HG02678 (cell line): ENCODE data around the gene ARHGAP1.
"Not testable (repeated sequence)": the region's sequence is repeated elsewhere in the genome, so short reads cannot be mapped to it uniquely, and the experiment has no call there.

Experiments
- ATAC-seq: cut with Tn5 transposase; IDR thresholded peaks from one replicate; pipeline ENCODE4 v1.9.1; 2021; ENCODE audit warnings: mild to moderate bottlenecking, moderate library complexity; ENCODE audit not compliant: unreplicated experiment

Gene ARHGAP1

DNA sequence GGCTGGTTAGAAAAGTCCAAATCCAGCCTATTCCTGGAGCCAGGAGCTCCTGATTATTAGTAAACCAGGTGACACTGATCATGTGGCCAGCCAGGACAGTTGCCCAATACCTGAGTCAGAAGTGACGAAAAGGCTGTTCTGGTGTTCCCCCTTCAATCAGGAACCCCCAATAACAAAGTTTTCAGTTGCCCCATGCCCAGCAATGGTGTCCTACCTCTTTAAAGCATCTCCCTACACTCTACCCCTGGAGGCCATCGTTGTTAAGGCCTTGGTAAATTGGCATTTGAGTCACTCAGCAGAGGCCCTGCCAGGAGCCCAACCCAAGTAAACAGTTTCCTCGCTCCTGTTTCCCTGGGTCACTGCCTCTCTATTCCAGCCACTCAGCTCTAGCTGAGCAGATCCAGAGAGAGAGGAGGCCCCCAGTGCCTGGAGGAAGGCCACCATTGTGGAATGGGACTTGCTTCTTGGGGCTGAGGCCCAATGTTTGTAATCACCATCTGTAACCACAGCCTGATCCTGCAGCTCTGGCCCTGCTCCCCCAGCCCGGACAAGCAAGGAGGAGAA, 25.0 kb downstream of the ARHGAP1 start:
- no peak for ATAC-seq

DNA sequence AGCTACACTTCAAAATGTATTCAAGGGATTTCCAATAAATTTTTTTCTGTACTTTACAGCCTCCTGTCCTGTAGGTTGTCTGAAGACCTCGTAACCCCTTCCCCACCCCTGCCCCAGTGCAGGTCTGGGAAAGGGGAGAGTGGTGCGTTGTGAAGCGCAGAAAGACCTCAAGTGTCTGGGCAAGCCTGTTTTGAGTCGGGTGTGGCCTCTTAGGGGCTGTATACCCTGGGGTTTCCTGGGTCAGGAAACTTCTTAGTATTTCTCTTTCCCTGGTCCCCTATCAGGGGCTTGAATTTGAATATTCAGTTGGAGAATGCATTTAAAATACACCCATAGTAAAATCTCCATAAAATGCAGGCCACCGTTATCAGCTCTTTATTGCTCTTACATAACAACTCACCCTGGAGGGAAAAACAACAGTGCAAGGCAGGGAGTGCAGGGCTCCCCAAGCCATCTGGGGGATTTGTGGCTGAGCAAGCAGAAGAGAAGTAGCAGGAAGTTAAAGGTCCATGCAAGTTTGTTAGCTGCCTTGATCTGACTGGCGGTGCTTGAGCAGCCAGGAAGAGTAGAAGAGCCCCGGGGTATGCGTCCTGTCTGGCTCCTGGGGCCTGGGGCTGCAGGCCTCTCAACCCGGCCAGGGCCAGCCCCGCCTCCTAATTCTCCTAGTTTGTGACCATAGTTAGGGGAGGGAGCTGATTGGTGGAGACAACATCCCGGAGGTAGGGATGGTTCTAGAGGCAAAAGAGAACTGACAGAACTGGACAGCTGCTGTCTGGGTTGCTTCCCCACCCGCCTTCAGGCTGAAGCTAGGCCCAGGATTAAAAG, 25.7 kb downstream of the ARHGAP1 start:
- ATAC-seq, result no peak

DNA sequence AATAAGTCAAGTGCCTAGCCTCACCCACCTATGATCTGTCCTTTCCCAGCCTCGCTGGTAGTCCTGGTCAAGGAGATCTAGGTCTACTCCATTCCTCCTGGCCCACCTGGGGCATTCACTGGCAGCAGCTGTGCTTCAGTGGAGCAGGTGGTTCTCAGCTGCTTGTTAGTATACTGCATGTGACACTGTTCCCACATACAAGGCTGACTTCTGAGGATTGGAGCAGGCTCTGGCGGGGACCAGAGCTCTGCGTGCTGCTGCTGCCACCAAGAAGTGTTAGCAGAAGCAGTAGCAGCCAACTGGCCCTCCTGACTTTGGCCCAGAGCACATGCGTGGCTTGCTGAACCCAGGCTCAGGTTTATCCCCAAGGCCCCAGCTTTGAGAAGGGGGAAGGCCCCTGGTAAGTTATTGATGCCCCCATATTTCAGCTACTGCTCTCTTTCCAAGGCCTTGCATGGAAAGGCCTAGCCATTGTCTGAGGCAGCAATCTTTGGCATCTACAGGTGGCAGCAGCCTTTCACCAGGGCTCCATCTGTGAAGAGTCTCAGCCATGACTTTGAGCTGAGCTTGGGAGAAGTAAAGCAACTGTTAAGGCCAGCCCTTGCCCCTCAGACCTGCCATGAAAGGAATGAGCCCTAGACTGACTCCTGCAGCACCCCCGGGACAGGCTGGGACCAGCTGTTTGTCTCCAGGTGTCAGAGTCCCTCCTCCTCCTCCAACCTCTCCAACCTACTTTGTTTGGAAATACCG, 26.5 kb downstream of the ARHGAP1 start:
- ATAC-seq, result no peak

DNA sequence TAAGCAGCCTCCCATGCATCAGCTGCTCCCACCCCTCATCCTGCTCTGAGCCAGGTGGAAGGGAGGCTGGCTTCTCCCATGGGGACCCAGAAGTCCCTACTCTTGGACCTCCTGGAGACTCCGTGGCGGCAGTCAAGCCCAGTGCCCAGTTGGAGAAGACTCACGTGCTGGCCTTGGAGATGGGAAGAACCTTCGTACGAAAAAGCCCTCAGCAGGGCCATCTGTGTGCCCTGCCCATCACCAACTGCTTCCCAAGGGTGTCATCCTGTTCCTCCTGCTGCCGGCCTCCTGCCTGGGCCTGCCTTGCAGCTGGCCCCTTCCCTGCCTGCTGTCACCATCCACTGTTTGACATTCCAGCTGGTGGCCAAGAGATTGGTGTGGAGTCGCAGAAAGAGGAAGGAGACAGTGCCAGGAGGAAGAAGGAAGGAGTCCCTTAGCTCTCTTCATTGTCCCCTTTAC, 28.0 kb downstream of the ARHGAP1 start:
- no peak for ATAC-seq

DNA sequence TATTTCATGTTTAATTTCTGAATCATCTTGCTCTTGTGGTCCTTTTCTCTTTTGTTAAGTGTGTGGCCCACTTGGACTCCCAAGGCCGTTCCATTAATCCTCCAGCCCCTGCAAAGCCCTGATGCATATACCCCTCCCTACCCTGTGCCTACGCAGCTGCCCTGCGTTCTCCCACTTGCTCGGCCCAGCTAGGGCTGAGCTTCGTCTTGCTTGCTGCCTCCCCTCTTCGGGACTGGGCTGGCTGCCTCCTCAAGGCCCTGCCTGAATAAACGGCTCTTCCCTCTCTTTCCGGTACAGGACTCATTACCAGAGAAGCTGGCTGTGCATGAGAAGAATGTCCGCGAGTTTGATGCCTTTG, 28.5 kb downstream of the ARHGAP1 start:
- no peak for ATAC-seq

DNA sequence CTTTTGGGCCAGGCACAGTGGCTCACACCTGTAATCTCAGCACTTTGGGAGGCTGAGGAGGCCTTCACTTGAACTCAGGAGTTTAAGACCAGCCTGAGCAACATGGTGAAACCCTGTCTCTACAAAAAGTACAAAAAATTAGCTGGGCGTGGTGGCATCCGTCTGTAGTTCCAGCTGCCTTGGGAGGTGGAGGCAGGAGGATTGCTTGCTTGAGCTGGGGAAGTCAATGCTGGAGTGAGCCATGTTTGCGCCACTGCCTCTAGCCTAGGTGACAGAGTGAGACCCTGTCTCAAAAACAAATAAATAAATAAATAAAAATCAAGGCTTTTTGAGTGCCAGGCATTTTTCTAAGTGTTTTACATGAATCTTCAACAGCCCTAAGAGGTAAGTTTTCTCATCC, 29.9 kb downstream of the ARHGAP1 start:
- not testable (repeated sequence) for ATAC-seq

DNA sequence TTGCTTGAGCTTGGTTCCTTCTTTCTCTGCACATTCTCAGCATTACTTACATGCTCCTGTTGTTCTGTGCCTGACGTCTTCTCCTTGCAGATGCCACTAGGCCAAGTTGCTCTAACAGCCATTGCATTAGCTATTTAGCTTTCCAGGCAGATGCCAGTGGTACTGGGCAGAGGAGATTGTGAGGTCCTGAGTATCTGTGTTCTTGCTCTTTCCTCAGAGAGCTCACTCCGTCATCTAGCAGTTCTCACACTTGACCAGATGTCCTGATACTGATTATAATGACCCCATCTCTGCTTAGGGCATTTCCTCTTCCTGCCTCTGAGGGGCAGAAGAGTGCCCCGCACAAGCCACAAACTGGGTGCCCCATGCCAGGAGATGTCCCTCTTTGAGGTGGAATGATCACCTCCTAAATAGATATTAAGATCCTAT, 30.7 kb downstream of the ARHGAP1 start:
- no peak for ATAC-seq

DNA sequence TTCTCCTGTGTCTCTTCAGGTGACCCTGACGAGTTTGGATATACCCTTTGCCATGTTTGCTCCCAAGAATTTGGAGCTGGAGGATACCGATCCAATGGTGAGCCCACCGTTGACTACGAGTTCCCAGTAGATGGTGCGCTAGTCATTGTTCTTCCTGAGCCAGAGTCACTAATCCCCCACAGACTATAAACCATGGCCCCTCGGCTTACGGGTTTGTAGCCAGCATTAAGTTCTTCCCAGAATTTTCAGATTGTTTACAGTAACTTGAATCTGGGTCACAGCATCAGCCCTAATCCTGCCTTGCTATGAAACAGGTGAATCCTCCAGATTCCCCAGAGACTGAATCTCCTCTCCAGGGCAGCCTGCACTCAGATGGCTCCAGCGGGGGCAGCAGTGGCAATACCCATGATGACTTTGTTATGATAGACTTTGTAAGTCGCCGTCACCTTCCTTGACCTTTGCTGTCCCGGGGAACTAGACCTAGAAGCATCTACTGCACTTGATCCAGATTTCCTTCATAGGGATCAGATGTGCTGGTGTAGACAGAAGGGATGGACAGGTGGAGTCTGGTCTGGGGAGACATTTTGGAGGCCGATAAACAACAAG, 31.8 kb downstream of the ARHGAP1 start:
- no peak for ATAC-seq

DNA sequence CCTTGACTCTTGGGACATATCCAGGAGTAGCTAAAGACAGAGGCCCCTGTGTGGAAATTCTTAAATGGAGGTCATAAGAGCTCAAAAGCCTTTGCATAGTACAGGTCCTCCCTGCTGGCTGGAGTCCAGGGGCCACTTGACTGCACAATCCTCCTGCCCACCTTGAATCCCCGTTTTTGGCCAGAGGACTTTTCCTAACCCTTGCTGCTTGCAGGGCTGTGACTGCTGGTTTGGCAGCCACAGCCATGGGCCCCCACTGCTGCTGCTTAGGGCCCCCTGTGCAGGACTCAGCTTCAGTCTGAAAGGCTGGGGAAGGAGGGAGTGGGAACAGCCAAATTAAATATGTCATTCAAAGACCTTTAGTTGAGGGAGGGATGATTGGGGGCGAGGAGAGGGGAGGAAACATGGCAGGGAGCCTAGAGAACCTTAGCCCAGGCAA, 33.4 kb downstream of the ARHGAP1 start:
- no peak for ATAC-seq

DNA sequence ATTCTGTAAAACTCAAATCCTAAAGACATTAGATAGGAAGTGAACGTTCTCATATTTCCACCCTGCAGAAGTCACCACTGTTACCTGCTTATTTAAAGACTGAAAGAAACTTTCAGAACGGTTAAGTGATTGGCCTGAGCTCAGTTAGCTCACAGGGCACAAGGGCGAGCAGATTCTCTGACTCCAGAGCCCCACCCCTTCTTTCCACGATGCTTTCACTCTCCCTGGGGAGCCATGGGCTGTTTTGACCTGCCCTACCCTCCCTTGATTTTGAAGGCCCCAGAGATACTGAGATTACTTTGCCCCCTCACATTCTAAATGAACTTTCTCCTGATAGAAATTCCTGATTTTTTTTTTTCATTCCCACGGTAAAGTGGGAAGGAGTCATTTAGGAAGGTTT, 33.9 kb downstream of the ARHGAP1 start:
- no peak for ATAC-seq

DNA sequence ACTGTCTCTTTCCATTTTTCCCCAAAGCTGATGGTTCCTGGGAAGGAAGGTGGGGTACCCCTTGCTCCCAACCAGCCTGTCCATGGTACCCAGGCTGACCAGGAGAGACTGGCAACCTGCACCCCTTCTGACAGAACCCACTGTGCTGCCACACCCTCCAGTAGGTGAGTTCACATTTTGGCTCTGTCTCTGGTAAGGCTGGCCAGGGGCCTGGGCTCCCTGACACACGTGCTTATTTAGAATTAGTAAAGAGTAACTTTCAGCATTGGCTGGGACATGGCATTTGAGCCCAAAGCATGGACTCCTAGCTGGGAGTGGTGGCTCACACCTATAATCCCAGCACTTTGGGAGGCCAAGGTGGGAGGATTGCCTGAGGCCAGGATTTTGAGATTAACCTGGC, 35.1 kb downstream of the ARHGAP1 start:
- ATAC-seq, result no peak

DNA sequence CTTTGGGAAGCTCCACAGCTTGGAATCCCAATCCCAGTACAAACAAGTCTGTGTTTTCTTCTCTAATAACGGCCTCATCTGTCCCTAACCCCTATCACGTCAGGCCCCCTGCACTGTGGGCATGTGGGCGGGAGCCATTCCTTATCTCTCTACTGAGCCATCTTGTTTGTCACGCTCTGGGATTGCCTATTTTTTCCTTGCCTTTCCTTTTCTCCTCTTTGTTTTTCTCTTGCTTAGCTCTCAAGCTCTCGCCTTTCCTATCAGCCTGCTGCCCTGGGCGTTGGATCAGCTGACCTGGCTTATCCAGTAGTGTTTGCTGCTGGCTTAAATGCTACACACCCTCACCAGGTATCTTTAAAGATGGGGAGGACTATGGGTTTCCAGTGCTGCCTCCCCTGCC, 35.8 kb downstream of the ARHGAP1 start:
- ATAC-seq, result no peak

DNA sequence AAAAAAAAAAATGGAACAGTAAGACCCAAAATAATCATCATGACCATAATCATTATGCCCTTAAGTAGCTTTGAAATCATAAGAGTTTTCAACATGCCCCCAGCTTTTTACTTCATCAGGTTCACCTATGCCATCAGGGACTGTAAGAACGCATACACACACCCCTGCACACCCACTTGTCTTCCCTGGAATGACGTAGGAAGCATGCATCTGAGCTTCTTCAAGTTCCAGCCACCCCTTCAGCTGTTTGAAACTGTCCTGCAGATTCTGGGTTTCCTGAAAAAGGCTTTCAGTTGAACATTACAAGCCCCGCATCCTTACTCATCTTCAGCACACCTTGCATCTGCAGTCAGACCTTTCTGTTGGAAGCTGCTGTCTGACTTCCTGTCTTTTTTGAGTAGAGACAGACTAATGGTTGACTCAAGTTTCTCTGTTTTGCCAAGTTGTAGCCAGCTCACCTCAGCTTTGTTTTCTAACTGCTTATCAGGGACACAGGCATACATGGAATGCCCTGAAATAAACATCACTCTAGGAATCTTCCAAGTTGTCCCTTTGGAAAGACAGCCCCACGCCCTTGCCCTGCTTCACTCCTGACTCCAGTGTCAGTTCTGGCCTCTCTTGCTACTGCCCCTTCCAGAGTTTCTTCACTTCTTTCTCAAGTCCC, 37.0 kb downstream of the ARHGAP1 start:
- ATAC-seq, result no peak

DNA sequence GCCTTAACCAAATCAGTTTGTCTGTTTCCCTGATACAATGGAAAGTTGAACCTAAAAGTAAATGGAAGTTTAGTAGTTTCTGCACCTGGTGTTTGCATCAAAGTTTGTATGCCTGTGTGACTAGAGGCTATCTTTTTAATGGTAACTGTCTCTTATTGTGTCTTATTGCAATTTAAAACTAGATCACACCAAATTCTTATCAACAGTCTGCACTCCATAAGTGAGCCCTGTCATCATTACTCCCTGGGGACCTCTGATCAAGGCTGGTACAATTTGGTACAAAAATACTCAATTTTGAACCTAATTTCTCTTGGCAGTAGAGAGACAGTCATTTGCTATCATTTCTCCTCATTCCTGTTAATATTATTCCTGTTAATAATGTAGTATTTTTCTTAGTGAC, 38.1 kb downstream of the ARHGAP1 start:
- ATAC-seq, result no peak

DNA sequence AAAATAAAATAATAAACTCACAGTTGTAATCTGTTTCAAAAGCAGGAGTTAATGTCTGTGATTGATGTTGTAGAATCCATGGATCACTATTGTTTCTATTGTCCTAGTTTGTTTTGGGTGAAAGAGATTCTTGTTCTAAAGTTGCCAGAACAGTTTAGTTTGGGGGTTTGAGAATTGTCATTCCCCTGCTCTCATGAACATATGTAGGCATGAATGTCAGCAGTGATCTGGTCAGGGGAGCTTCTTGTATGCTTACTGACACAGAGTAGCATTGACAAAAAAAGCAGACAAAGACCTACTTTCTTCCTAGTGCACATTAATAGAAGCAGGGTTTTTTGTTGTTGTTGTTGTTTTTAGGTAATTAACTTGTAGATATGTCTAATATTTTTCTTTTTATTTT, 38.6 kb downstream of the ARHGAP1 start:
- no peak for ATAC-seq

DNA sequence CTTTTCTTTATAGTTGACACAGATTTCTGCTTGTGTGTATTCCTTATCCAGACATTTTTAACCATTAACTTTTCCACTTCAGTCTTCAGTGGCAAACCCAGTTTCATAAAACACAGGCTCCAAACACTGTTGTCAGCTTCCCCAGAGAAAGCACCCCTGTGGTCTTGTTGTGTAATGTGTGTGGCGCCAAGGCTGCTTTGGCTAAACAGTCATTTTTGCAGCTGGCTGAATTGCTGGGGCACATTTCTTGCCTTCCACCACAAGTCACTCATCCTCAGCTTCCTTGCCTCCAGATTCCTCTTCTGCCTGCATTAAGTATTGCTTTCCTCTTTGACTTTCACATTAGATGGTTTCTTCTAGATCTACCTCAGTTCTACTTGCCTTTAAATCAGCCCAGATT, 40.5 kb downstream of the ARHGAP1 start:
- ATAC-seq, result no peak

DNA sequence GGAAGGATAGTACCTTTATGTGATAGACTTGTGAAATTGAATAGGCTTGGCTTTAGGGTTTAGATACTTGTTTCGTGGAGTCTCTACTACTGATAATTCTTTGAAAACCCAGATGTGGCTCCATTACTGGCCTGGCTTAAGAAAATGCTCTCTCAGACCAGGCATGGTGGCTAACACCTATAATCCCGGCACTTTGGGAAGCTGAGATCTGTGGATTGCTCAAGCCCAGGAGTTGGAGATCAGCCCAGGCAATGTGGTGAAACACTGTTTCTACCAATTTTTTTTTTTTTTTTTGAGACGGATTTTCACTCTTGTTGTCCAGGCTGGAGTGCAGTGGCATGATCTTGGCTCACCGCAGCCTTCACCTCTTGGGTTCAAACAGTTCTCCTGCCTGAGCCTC, 42.2 kb downstream of the ARHGAP1 start:
- ATAC-seq, result no peak

DNA sequence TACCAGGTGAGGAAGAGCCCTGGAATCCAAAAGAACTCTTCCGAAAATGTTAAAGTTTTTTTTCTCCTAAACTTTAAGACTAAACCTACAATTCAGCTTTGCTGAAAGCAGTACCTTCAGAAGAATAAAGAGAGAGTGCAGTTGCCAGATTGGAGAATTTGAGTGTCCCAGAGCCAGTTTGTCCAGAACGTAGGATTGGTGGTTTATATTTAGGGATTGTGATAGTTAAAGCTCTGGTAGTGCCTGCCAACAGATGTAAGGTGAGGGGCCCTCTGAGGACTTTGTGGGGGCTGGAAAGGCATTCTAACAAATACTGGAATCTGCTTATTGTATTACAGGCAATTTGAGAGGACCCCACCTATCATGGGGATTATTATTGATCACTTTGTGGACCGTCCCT, 43.2 kb downstream of the ARHGAP1 start:
- ATAC-seq, result no peak

DNA sequence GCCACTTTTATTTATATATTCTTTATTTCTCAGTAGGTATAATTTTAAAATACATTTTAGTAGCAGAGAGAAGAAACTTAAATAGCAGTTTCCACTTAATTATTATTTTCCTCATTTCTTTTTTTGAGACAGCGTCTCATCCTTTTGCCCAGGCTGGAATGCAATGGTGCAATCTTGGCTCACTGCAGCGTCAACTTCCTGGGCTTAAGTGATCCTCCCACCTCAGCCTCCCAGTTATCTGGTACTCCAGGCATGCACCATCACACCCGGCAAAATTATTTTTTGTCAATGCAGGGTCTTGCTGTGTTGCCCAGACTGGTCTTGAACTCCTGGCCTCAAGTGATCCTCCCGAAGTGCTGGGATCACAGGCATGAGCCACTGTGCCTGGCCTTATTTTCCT, 44.8 kb downstream of the ARHGAP1 start:
- no peak for ATAC-seq

DNA sequence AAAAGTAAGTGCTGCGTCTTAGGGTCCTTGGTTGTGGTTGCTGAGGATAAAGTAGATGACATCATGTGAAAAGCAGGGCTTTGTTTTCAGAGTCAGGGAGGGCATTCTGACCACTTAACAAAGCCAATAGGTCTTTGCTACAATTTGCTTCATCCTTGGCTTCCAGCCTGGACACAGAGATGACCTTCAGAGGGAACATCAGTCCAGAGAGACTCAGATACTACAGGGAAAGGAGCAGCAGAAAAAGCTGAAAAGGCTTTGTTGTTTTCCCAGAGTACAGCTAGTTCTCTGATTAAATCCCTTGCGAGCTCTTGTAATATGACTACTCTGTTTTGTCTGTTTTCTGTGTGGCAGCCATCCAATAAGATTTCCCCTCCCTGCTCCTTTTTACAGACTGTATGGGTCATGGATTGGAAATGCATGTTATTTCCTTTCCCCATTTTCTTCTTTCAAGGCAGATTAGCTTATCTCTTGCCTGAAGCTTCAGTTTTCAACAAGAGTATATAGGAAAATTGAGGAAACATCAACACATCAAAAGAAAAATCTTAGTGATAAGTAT, 51.2 kb downstream of the ARHGAP1 start:
- ATAC-seq, result no peak

DNA sequence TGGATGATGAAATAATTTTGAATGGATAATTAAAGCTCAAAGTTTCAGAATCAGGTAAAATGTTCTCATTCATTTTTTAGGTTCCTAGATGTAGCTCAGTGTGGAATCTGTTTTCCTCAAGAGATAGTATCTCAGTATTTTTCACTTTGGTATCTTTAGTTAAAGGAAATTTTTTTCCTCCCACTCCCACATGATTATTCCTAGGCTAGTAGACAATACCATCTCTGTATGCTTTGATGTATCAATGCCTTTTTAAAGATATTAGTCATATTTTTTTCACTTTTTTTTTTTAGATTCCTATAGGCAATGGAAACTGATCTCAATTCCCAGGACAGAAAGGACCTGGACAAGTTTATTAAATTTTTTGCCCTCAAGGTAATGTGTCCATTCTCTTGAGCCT, 56.4 kb downstream of the ARHGAP1 start:
- no peak for ATAC-seq
